A549 (cell line): Measurements from ENCODE around the gene PARP11.

ENCODE experiments used
- CTCF ChIP-seq: fragments of >200 bp; sonication (Bioruptor Twin); formaldehyde crosslinking; IDR thresholded peaks from 3 replicates; pipeline ENCODE4 v1.5.1; 2016
- EP300 ChIP-seq, 2 experiments: fragments of >200 bp; sonication (Bioruptor Twin); formaldehyde crosslinking; IDR thresholded peaks; 2 replicates in 1 of 2; 3 replicates in 1 of 2; pipeline ENCODE4 v1.6.1; 2016 to 2017
- ESRRA ChIP-seq: fragments of 150-350 bp; IDR thresholded peaks from 2 replicates; pipeline ENCODE4 v1.6.1; 2014; ENCODE audit warnings: mild to moderate bottlenecking, low read length, borderline replicate concordance
- POLR2A ChIP-seq: IDR thresholded peaks from 2 replicates; pipeline ENCODE4 v1.6.1; 2012; ENCODE audit warnings: mild to moderate bottlenecking, low read length
- RAD21 ChIP-seq, 2 experiments: fragments of >200 bp in 1 of 2; sonication (Bioruptor Twin) in 1 of 2; formaldehyde crosslinking in 1 of 2; IDR thresholded peaks in 1 of 2; conservative IDR thresholded peaks in 1 of 2; 2 replicates in 1 of 2; 3 replicates in 1 of 2; pipeline ENCODE4 v1.6.1; 2012 to 2018; ENCODE audit warnings: inconsistent platforms in 1 of 2

GRCh38 chr12:3777206-3777809, 95.9 kb downstream of the PARP11 start:
- TF ChIP-seq POLR2A (no peak), ESRRA (no peak), CTCF (peak; percentile 58), RAD21 (conservative IDR thresholded peaks at IDR 0.05 in 1 of 2, IDR thresholded peaks at IDR 0.05 in 1 of 2) (peak; percentile 63 to 81), EP300 (IDR thresholded peaks at IDR 0.05) (no peak)
